Measurements from ENCODE around the gene ITGB7. TPM values are rescaled to one million over a fixed set of nuclear protein-coding genes. Genes with fewer than 3 reads are reported as not detected.
A peak's percentile ranks its signal among the peaks of the same experiment; 100 is the strongest.

ITGB7 gene
- total and polyA plus RNA-seq, 10 of the 15 experiments (the other 5 are each of a cell fraction or from before 2014, with no cell fraction given), result 54.5 to 487 (median 252) TPM

- intact Hi-C loops (cut with micrococcal nuclease; ENCODE audit: unreplicated experiment), result no loop called here
Observed at GRCh38 chr12:53191096-53191884, 15.8 kb downstream of the ITGB7 start.

GRCh38 chr12:53190108-53190729, 16.8 kb downstream of the ITGB7 start:
- no peak overlapping the region for H3K9ac ChIP-seq (ENCODE audit: control insufficient read depth, insufficient read depth, low read length)
- ChIA-PET SMC1A (ENCODE audit: uncharacterized antibody, unreplicated experiment) (interaction anchor here (1.2 to 5.3 kb wide), 7 partner anchors 9 to 98 kb away, joined by 3 to 17 read pairs (median 5); partner anchors contain the start of gene ESPL1), RAD21 (ENCODE audit: unreplicated experiment) (interaction anchor here (1.0 to 2.3 kb wide), 2 partner anchors 30 to 61 kb away, joined by 4 to 16 read pairs; a partner anchor contains a TSS), POLR2A (interaction anchor here (0.6 to 1.0 kb wide), 3 partner anchors 8 to 13 kb away, joined by 3 to 4 read pairs (median 4); no protein-coding TSS in a partner anchor), CTCF (interaction anchor here (0.6 to 6.7 kb wide), 12 partner anchors 8 to 124 kb away, joined by 3 to 89 read pairs (median 4); partner anchors contain the start of gene ESPL1)
- H3K27me3 ChIP-seq (replicated peaks in 1 of 2; ENCODE audit: control insufficient read depth in 2 of 2, insufficient read depth in 2 of 2, low read length in 1 of 2), result no peaks in the 10 kb centered on the region
- H3K27ac ChIP-seq (ENCODE audit: control insufficient read depth, insufficient read depth), result no peak overlapping the region
- H3K9me3 ChIP-seq (replicated peaks; ENCODE audit: control insufficient read depth, insufficient read depth, low read length), result no peaks in the 10 kb centered on the region
- H4K20me1 ChIP-seq (ENCODE audit: control insufficient read depth, insufficient read depth), result no peaks in the 10 kb centered on the region
- H3K4me1 ChIP-seq (ENCODE audit: control insufficient read depth, insufficient read depth, low read length), result no peaks in the 10 kb centered on the region
- H3K79me2 ChIP-seq (ENCODE audit: control insufficient read depth, insufficient read depth, low read length), result no peaks in the 10 kb centered on the region
- no peak overlapping the region for H3K4me2 ChIP-seq (ENCODE audit: control insufficient read depth, insufficient read depth)
- no peak overlapping the region for H2AFZ ChIP-seq (ENCODE audit: control insufficient read depth, low read depth, low read length)
- no peak overlapping the region for H3K4me3 ChIP-seq
- no peak for FAIRE-seq
- H3K36me3 ChIP-seq (ENCODE audit: control insufficient read depth in 2 of 2, insufficient read depth in 2 of 2, low read length in 1 of 2), result peaks cover 35 to 50% of the 10 kb centered on the region in 2 experiments
- intact Hi-C loops (cut with micrococcal nuclease; ENCODE audit: unreplicated experiment), result loop anchor here (1.0 kb wide), 1 partner anchor 31 kb away; no protein-coding TSS in a partner anchor
- in situ Hi-C loops (cut with MboI), result no loop called here
- BruUV-seq (replicated peaks), result no TSS peak
- no peak for DNase-seq (ENCODE audit: low read depth, low spot score)
- 70% methylated on average over 14 of the region's 14 CpGs for WGBS (ENCODE audit: insufficient coverage, insufficient replicate concordance, low lambda C conversion rate, missing lambda C conversion rate)
- ATAC-seq, result peak; percentile 90
- TF ChIP-seq ATF7 (IDR thresholded peaks at IDR 0.05; ENCODE audit: low read depth) (no peak), EED (IDR thresholded peaks at IDR 0.05; ENCODE audit: low read depth) (peak; percentile 31; the same call in 1 of the 2 replicates), POLR2A (IDR thresholded peaks at IDR 0.05; ENCODE audit: low read depth, low read length) (peak; percentile 66), LARP7 (IDR thresholded peaks at IDR 0.05) (0 out of 2 replicates have a peak, but pooled peaks have one; percentile 23), TCF12 (IDR thresholded peaks at IDR 0.05; ENCODE audit: low read depth, low read length) (0 out of 2 replicates have a peak, but pooled peaks have one; percentile 30), JUND (IDR thresholded peaks at IDR 0.05; ENCODE audit: low read depth, low read length) (no peak), CTCF (IDR thresholded peaks at IDR 0.05 in 2 of 3, conservative IDR thresholded peaks at IDR 0.05 in 1 of 3; ENCODE audit: control insufficient read depth in 2 of 3, extremely low read depth in 1 of 3, insufficient read depth in 1 of 3, low read depth in 3 of 3, low read length in 3 of 3) (peak; percentile 52 to 87 (median 74)), POU2F2 (IDR thresholded peaks at IDR 0.05; ENCODE audit: borderline replicate concordance, low read depth, low read length) (0 out of 3 replicates have a peak, but pooled peaks have one; percentile 43), ZBTB33 (IDR thresholded peaks at IDR 0.05) (peak; percentile 83)

More at GRCh38 chr12:53191096-53191884, 15.8 kb downstream of the ITGB7 start:
- ChIA-PET RAD21 (ENCODE audit: unreplicated experiment) (interaction anchor here (2.3 kb wide), 1 partner anchor 32 kb away, joined by 16 read pairs; no protein-coding TSS in a partner anchor), SMC1A (ENCODE audit: uncharacterized antibody, unreplicated experiment) (interaction anchor here (0.9 to 5.3 kb wide), 6 partner anchors 10 to 97 kb away, joined by 3 to 17 read pairs (median 4); partner anchors contain the start of gene ESPL1), POLR2A (interaction anchor here (0.5 kb wide), 2 partner anchors 13 to 454 kb away, joined by 4 to 6 read pairs; no protein-coding TSS in a partner anchor), CTCF (interaction anchor here (0.8 to 6.7 kb wide), 7 partner anchors 9 to 77 kb away, joined by 3 to 89 read pairs (median 6); partner anchors contain the start of gene ESPL1)
- no peak for DNase-seq (ENCODE audit: low read depth, low spot score)
- TF ChIP-seq POLR2AphosphoS2 (IDR thresholded peaks at IDR 0.05; ENCODE audit: low read depth, low read length) (0 out of 2 replicates have a peak, but pooled peaks have one; percentile 42), EGR1 (IDR thresholded peaks at IDR 0.05; ENCODE audit: borderline replicate concordance in 1 of 2, low read depth in 2 of 2, low read length in 2 of 2) (no peak)
- H3K4me1 ChIP-seq (ENCODE audit: control insufficient read depth, insufficient read depth, low read length), result no peaks in the 10 kb centered on the region
- H3K27me3 ChIP-seq (replicated peaks in 1 of 2; ENCODE audit: control insufficient read depth in 2 of 2, insufficient read depth in 2 of 2, low read length in 1 of 2), result no peaks in the 10 kb centered on the region
- no peak overlapping the region for H3K27ac ChIP-seq (ENCODE audit: control insufficient read depth, insufficient read depth)
- H3K36me3 ChIP-seq (ENCODE audit: control insufficient read depth in 2 of 2, insufficient read depth in 2 of 2, low read length in 1 of 2), result peaks cover 43 to 56% of the 10 kb centered on the region in 2 experiments
- no peak for ATAC-seq
- no TSS peak for BruUV-seq (replicated peaks)
- H3K4me2 ChIP-seq (ENCODE audit: control insufficient read depth, insufficient read depth), result no peak overlapping the region
- no peaks in the 10 kb centered on the region for H3K9me3 ChIP-seq (replicated peaks; ENCODE audit: control insufficient read depth, insufficient read depth, low read length)
- H2AFZ ChIP-seq (ENCODE audit: control insufficient read depth, low read depth, low read length), result no peak overlapping the region
- H4K20me1 ChIP-seq (ENCODE audit: control insufficient read depth, insufficient read depth), result no peaks in the 10 kb centered on the region
- FAIRE-seq, result no peak
- H3K79me2 ChIP-seq (ENCODE audit: control insufficient read depth, insufficient read depth, low read length), result no peaks in the 10 kb centered on the region
- 92% methylated on average over 11 of the region's 11 CpGs for WGBS (ENCODE audit: insufficient coverage, insufficient replicate concordance, low lambda C conversion rate, missing lambda C conversion rate)
- no peak overlapping the region for H3K9ac ChIP-seq (ENCODE audit: control insufficient read depth, insufficient read depth, low read length)
- in situ Hi-C loops (cut with MboI), result no loop called here
- no peak overlapping the region for H3K4me3 ChIP-seq

All from GM12878 (cell line).